ENCODE data around the gene MAP4K4.
A peak's percentile ranks its signal among the peaks of the same experiment; 100 is the strongest.

Gene MAP4K4

DNA sequence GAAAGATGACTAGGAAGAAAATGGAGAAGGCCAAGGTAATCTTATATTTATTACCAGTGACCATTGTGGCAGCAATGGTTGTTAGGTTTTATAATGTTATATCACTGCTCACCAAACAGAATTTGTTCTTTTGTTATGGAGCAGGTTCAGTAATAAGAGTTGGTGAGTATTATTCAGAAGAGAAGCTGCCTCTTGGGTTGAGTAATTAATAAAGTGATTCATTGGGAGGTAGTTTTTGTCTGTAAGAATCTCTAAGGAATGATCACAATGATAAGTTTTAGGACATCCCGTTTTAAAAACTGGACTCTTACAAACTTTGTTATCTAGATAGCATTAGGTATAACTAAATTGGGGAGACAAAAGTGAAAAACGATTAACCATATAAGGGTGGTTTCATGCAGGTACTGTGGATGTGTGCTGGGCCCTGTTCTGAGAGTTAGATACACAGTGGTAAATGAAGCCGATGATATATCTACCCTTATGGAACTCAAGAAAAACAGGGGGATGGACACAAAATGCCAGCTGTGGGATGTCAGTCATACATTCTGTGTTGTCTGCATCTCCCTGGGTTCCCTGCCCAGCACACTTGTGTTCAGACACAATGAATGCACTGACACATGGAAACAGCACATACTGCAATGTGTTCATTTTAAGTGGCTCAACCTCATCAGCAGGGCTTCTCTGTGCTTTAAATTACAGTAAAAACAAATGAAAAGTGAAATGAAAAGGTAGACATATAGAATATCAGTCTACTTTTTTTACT is 7.5 kb downstream of the MAP4K4 start:
- peaks cover 5% of the 10 kb centered on the region for H3K9me3 Mint-ChIP-seq
- H3K27ac Mint-ChIP-seq = peak overlapping the region; percentile 75
- H3K27me3 Mint-ChIP-seq = no peaks in the 10 kb centered on the region
- H3K4me3 Mint-ChIP-seq = peak overlapping the region; percentile 53
- H3K36me3 Mint-ChIP-seq = peaks cover 43% of the 10 kb centered on the region
- peaks cover 81% of the 10 kb centered on the region for H3K4me1 Mint-ChIP-seq
- ATAC-seq = no peak

DNA sequence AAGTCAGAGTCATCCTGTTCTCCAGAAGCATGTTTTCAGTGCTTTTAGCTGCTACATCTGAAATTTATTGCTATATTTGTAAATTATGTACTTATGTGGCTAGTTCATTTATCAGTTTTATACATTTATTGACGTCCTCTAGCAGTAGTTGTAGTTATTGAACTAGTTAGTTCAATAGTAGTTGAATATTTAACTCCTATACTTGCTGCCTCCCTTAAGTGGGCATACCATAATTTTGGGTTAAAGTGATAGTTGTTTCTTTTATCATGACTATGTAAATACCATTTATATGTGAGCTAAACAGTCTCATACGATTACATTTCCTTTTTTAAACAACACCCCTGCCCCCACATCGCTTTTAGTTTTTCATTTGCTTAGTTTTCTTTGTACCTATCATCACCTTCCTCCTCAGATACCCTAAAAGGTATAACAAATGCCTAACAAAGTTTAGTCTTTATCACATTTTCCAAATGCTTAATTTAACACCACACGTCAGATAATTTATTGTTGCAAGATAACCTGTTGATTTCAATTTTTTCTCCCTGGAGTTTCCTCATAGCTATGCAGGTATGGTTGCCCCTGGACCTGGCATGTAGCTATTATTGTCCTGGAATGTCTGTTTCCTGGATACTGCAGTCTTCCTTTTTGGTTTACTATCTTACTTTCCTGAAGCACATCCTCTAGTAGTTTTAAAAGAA is 8.8 kb downstream of the MAP4K4 start:
- Mint-ChIP-seq H3K4me3 (peak overlapping the region; percentile 55), H3K27me3 (no peaks in the 10 kb centered on the region), H3K36me3 (peaks cover 41% of the 10 kb centered on the region), H3K4me1 (peaks cover 94% of the 10 kb centered on the region), H3K9me3 (peaks cover 5% of the 10 kb centered on the region), H3K27ac (peak overlapping the region; percentile 75)
- ATAC-seq = no peak

DNA sequence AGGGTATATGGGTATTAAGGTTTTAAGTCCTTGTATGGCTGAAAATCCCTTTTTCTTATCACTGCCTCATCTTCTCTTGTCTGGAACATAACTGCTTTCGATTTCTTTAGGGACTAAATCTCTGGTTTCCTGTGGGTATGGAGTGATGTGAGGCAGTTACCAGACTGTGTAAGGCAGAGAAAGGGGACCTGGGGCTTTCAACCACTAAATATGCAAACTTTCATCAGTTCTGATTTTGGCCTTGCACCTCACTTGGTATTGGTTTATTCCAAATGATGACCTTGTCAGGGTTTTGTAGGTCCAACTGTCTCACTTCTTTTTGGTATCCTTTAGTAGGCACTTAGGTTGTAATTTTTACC is 9.3 kb downstream of the MAP4K4 start:
- peaks cover 99% of the 10 kb centered on the region for H3K4me1 Mint-ChIP-seq
- ATAC-seq = peak; percentile 74
- peaks cover 5% of the 10 kb centered on the region for H3K9me3 Mint-ChIP-seq
- peak overlapping the region; percentile 55 for H3K4me3 Mint-ChIP-seq
- no peaks in the 10 kb centered on the region for H3K27me3 Mint-ChIP-seq
- peaks cover 37% of the 10 kb centered on the region for H3K36me3 Mint-ChIP-seq
- H3K27ac Mint-ChIP-seq = peak overlapping the region; percentile 75

DNA sequence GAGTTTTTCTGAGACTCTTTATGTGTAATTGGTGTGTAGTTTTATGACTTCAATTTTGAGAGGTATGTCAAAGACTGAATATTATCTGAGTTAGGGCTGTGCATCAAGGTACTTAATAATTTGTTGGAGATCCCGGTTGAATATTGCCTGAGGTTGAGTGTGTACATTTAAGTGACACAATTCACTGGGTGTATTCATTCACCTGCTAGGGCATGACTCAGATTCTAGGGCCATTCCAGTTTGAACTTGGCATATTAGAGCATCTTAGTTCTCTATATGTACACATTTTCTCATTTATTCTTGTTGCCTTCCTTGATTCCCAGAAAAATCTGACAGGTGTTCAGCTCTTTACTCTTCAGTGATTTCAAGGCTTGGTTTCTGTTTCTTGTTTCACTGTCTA is 12.5 kb downstream of the MAP4K4 start:
- H3K27me3 Mint-ChIP-seq = no peaks in the 10 kb centered on the region
- peaks cover 16% of the 10 kb centered on the region for H3K36me3 Mint-ChIP-seq
- H3K27ac Mint-ChIP-seq = peak overlapping the region; percentile 61
- no peak for ATAC-seq
- peaks cover 91% of the 10 kb centered on the region for H3K4me1 Mint-ChIP-seq
- H3K4me3 Mint-ChIP-seq = peak overlapping the region; percentile 56
- no peaks in the 10 kb centered on the region for H3K9me3 Mint-ChIP-seq

DNA sequence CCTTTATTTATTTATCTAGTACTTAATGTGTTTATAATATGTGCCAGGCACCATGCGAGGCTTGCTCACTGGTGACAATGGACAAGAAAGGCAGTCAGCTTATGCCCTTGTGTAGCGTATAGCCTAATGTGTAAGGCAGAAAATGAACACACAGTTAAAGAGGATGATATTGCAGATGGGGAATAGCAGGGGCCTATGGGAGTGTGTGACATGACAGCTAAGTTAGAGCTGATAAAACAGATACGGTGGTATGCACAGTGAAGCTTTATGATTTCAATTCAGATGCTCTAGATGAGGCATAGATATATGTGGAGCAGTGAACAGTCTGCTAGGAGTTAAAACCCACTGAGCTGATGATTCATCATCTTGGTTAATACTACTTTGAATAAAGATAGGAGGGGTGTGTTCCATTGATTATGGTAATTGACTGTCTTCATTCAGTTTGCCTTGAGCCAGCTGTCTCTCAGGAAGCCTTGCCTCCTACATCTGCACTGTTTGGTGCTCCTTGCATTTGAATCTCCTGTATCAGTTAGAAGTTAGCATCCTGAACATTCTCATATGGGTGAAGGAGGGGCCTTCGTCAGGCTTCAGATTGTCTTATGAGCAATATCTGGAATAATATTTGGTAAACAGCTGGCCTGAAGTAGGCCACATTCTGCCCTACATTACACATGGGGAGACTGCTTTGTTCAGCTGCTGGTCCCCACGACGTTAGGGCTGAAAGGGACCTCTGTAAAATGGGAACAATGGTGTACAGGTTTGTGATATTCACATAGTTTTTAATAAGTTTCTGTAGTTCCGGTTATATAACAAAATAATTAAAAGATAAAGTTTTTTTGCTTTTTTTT is 13.2 kb downstream of the MAP4K4 start:
- peak overlapping the region; percentile 61 for H3K27ac Mint-ChIP-seq
- H3K4me1 Mint-ChIP-seq = peaks cover 88% of the 10 kb centered on the region
- ATAC-seq = peak; percentile 88
- peak overlapping the region; percentile 56 for H3K4me3 Mint-ChIP-seq
- H3K36me3 Mint-ChIP-seq = peaks cover 15% of the 10 kb centered on the region
- no peaks in the 10 kb centered on the region for H3K9me3 Mint-ChIP-seq
- no peaks in the 10 kb centered on the region for H3K27me3 Mint-ChIP-seq

DNA sequence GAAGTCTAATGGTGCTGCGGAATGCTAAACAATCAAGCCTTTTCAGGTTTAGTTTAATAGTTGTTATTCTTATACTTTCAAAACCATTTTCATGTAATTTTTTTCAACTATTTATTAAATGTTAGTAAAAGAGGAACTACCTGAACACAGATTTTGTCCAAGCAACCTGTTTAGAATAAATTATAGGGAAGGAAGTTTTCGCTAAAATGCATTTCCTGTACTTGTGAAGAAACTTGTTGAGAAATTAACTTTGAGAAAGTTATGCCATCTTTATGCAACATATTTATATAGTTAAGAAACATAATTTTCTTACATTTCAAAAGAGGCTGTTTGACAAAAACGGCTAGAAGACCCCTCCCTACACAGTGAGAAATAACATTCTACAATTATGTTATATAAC is 16.6 kb downstream of the MAP4K4 start:
- Mint-ChIP-seq H3K36me3 (peaks cover 18% of the 10 kb centered on the region), H3K27me3 (no peaks in the 10 kb centered on the region), H3K27ac (peak overlapping the region; percentile 96), H3K4me1 (peaks cover 86% of the 10 kb centered on the region), H3K9me3 (peaks cover 3% of the 10 kb centered on the region), H3K4me3 (peak overlapping the region; percentile 7)
- ATAC-seq = no peak

DNA sequence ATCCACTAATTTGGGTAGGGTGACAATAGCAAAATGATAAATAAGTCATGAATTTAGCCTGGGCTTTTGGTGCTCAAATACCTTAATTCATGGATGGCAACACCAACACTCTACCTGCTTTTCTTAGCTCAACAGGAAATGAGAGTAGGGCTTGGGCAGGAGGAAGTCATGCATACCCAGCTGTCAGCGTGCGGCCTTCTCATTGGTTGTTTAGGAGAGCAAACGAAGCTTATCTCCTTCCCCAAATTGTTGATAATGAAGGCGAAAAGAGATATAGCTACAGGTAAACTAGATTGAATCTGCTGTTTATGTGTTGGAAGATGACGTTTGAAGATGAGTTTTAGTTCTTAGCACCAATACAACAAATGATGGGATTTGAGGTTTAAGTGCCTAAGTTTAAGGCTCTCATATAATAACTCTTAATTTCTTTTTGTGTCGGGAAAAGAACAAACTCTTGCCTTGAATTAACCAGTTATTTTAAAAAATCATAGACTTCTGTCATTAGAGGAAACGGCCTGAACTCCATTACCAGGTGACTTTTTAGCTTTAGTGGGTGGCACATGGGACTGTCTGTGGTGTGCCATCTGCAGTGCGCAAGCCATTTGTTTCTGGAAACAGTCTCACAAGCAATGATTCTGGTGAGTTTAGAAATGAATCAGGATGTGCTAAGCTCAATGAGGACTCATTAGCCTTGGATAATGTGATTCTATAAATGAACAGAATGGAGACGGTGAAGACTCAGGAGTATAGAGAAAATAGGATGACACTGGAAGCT is 19.8 kb downstream of the MAP4K4 start:
- Mint-ChIP-seq H3K27ac (peak overlapping the region; percentile 96), H3K27me3 (no peaks in the 10 kb centered on the region), H3K9me3 (peaks cover 3% of the 10 kb centered on the region), H3K36me3 (peaks cover 30% of the 10 kb centered on the region), H3K4me1 (peaks cover 82% of the 10 kb centered on the region), H3K4me3 (peak overlapping the region; percentile 59)
- ATAC-seq = peak; percentile 92

DNA sequence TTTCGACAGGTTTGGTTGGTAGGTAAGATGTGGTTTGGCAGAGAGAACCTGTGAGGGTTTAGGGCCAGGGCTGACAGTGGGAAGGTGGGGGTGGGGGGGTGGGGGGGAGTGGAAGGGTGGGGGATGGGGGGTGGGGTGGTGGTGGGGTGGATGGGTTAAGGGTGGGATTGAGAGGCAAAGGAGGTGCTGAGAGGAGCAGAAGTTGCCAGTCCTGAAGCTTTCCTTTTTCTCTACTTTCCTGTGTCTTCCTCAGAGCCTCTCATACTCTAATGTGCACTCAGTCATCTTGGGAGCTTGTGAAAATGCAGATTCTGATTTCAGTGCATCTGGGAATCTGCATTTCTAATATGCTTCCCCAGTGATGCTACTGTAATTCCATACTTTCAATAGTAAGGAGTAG is 21.0 kb downstream of the MAP4K4 start:
- peaks cover 88% of the 10 kb centered on the region for H3K4me1 Mint-ChIP-seq
- peak overlapping the region; percentile 59 for H3K4me3 Mint-ChIP-seq
- H3K27ac Mint-ChIP-seq = peak overlapping the region; percentile 96
- ATAC-seq = no peak
- H3K9me3 Mint-ChIP-seq = peaks cover 3% of the 10 kb centered on the region
- peaks cover 36% of the 10 kb centered on the region for H3K36me3 Mint-ChIP-seq
- no peaks in the 10 kb centered on the region for H3K27me3 Mint-ChIP-seq

DNA sequence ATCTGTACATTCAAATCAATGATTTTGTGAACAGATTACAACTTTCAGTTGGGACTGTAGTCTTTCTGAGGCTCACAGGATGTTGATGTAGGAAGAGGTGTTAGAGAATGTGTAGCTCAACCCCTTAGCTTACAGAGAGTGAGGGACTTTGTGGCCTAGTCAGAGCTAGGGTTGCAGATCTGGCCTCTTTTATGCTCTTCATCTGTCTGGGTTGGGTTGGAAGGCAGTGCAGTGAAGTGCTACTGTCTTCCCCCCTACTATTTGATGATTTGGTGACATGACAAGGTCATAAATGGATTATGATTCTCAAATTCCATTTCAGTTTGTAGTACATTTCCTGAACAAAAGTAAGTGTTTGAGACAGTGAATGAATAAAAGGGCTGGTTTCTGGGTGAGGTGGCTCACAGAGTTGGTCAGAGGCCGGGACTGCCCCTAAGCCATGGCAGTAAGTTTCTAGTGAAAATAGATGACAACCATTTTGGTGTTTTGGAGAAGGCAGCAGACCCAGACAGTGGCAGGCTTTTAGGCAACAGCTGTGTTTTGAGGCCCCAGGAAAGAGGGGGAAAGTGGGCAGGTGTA is 21.6 kb downstream of the MAP4K4 start:
- peak; percentile 71 for ATAC-seq
- H3K4me3 Mint-ChIP-seq = peak overlapping the region; percentile 59
- H3K27me3 Mint-ChIP-seq = no peaks in the 10 kb centered on the region
- H3K27ac Mint-ChIP-seq = peak overlapping the region; percentile 96
- peaks cover 88% of the 10 kb centered on the region for H3K4me1 Mint-ChIP-seq
- H3K9me3 Mint-ChIP-seq = peaks cover 3% of the 10 kb centered on the region
- H3K36me3 Mint-ChIP-seq = peaks cover 36% of the 10 kb centered on the region

DNA sequence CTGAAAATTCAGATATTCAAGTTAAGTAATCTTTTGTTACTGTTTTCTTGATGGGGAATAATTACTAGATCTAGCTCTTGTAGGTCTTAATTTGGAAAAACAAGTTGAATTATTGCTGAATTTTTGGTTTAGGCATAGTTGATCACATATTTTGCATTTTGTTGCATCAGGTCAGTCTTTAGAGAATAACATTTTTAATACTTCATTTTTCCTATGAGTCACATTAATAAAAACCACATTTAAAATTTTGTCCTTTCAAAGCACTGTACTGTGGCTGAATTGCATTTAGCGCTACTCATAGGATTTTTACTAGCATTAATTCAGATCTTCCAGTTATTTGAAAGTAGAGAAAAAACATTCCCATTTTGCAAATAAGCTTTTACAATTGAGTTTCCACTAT is 23.2 kb downstream of the MAP4K4 start:
- Mint-ChIP-seq H3K4me1 (peaks cover 91% of the 10 kb centered on the region), H3K27me3 (no peaks in the 10 kb centered on the region), H3K27ac (peak overlapping the region; percentile 96), H3K9me3 (peaks cover 3% of the 10 kb centered on the region), H3K36me3 (peaks cover 36% of the 10 kb centered on the region), H3K4me3 (no peak overlapping the region)
- no peak for ATAC-seq

DNA sequence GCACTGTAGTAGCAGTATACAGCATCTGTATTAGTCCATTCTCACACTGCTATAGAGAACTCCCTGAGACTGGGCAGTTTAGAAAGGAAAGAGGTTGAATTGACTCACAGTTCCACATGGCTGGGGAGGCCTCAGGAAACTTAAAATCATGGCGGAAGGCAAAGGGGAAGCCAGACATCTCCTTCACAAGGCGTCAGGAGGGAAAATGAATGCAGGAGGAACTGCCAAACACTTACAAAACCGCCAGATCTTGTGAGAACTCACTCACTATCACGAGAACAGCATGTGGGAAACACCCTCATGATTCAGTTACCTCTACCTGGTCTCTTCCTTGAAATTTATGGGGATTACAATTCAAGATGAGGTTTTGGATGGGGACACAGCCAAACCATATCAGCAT is 25.4 kb downstream of the MAP4K4 start:
- no peaks in the 10 kb centered on the region for H3K27me3 Mint-ChIP-seq
- H3K4me1 Mint-ChIP-seq = peaks cover 91% of the 10 kb centered on the region
- H3K27ac Mint-ChIP-seq = peak overlapping the region; percentile 96
- ATAC-seq = no peak
- H3K9me3 Mint-ChIP-seq = no peaks in the 10 kb centered on the region
- H3K36me3 Mint-ChIP-seq = peaks cover 30% of the 10 kb centered on the region
- peak overlapping the region; percentile 66 for H3K4me3 Mint-ChIP-seq

DNA sequence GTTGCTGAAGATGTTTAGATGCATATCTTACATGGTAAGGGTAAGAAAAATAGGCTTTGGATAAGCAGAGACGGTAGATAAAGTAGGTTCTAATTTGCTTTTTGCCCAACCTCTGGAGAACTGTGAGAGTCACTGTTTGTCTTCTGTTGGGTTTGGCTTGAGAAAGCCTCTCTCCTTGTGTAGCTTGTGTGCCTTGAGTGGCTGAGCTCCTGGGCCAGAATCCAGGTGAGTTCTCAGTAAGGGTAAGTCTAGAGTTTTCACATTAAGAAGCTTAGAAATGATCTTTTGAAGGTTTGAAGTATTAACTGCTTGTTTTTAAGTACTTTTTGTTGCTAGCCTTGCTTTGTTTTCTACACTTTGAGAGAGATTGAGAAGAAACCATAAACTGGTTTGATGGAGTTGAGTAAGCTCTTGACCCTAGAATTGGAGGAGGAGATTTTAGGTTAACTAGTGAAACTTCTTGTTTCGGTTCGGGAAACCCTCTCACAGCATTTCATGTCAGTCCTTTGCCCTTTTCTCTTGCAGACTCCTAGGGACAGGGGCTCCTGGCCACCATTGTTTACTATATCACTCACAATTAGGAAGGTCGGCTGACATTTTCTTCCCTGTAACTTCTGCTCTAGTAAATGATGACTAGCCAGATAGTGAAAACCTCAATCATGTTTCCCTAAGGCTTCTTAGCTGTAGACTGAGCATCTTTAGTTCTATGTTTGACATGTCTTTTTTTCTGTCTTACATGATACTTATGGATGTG is 26.0 kb downstream of the MAP4K4 start:
- Mint-ChIP-seq H3K36me3 (peaks cover 28% of the 10 kb centered on the region), H3K27me3 (no peaks in the 10 kb centered on the region), H3K9me3 (no peaks in the 10 kb centered on the region), H3K4me3 (peak overlapping the region; percentile 66), H3K27ac (peak overlapping the region; percentile 96), H3K4me1 (peaks cover 93% of the 10 kb centered on the region)
- peak; percentile 62 for ATAC-seq

DNA sequence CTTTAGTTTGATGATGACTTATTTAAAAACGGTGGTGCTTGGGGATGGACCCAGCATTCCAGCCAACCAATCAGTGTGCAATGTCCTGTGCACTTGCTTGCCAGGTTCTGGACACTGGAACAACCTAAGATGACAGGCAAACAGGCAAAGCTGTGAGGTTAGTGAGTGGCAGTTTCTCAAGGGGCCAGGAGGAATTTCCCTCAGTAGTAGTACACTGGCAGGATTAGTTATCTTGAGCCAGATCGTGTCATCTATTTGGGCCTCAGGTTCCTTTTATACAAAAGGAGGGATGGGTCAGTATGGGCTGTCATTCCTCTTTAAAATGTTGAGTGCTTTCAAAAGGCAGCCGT is 26.6 kb downstream of the MAP4K4 start:
- H3K4me1 Mint-ChIP-seq = peaks cover 93% of the 10 kb centered on the region
- no peaks in the 10 kb centered on the region for H3K27me3 Mint-ChIP-seq
- peaks cover 28% of the 10 kb centered on the region for H3K36me3 Mint-ChIP-seq
- peak; percentile 18 for ATAC-seq
- H3K9me3 Mint-ChIP-seq = no peaks in the 10 kb centered on the region
- H3K27ac Mint-ChIP-seq = peak overlapping the region; percentile 96
- H3K4me3 Mint-ChIP-seq = peak overlapping the region; percentile 12

DNA sequence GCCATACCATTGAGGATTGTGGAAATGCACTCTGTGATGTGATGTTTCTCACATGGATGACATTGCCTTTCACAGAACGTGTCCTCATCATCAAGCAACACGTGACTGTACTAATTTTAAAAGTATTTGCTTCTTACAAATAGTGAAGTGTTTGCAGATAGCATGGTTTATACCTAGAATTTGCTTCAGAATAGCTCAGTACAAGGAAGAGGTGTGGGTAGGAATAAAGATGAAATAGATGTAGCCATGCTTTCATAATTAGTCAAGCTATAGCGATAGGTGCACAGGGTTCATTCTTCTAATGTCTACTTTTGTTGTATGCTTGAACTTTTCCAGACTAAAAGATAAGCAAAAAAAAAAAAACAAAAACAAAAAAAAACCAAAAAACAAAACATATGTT is 27.5 kb downstream of the MAP4K4 start:
- no peak for ATAC-seq
- Mint-ChIP-seq H3K9me3 (no peaks in the 10 kb centered on the region), H3K27ac (peak overlapping the region; percentile 96), H3K36me3 (peaks cover 27% of the 10 kb centered on the region), H3K4me3 (no peak overlapping the region), H3K27me3 (no peaks in the 10 kb centered on the region), H3K4me1 (peaks cover 93% of the 10 kb centered on the region)
